Kasumi-1 (cell line): ENCODE data around the gene NAB2.

Experiments used
- DNase-seq, 2 experiments: peaks; one replicate each; lab custom pipeline; 2025; lab: John Stamatoyannopoulos, UW

The NAB2 gene

DNA sequence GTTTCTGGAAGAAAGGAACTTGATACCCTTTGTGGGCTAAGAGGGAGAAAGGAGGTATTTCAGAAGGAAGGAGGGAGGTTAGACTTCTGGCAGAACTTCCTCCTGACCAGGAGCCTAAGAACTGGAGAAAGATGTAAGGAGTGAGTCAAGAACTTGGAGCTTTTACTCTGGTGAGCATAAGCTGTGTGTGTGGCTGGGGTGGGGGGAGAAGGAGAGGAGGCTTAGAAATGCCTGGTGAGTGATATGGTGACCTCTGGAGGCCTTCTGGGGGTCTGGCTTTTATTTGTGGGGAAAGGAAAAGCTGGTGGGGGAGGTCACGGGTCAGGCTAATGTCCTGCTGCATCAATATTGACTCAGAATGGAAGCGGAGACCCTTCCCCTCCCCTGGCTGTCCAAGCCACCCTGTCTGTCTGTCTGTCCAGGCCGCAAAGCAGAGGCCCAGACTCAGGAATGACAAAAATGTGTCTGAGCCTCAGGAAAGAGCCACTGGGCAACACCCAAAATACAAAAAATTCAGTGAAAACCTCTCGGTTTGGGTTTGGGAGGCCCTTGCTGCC, 44.2 kb downstream of the NAB2 start:
- no peak for DNase-seq

DNA sequence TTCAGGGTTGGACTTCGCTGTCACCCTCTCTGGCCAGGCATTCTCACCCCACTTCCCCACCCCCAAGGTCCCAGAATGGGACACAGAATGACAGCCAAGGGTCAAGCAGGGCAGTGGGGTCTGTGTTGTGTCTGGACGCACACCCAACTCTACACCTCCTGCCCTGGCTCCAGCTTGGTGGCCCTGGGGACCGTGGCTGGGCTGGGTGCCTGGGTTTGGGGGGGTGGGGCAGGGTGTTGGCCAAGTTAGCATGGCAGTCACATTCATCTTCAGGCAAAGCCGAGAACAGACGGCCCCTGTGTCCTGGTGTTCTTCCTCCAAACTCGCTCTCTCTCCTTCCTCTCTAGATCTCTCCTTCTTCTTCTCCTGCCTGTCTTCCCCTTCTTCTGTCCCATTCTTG, 45.0 kb downstream of the NAB2 start:
- no peak for DNase-seq

DNA sequence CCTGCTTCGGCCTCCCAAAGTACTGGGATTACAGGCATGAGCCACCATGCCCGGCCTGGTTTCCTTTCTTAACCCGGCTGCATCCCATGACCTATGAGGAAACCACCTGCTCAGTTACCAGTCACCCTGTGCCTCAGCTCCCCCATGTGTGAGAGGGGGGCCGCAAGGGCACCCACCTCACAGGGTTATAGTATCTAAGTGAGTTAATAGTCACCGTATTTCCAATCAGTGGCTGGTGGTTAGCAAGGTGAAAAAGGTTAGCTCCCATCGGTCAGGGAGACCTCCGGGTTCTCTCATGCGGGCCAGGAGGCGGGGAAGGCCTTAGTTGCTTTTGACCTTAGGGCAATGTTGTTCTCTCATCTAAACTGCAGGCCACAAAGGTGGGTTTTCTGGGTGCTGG, 46.0 kb downstream of the NAB2 start:
- DNase-seq, result no peak

DNA sequence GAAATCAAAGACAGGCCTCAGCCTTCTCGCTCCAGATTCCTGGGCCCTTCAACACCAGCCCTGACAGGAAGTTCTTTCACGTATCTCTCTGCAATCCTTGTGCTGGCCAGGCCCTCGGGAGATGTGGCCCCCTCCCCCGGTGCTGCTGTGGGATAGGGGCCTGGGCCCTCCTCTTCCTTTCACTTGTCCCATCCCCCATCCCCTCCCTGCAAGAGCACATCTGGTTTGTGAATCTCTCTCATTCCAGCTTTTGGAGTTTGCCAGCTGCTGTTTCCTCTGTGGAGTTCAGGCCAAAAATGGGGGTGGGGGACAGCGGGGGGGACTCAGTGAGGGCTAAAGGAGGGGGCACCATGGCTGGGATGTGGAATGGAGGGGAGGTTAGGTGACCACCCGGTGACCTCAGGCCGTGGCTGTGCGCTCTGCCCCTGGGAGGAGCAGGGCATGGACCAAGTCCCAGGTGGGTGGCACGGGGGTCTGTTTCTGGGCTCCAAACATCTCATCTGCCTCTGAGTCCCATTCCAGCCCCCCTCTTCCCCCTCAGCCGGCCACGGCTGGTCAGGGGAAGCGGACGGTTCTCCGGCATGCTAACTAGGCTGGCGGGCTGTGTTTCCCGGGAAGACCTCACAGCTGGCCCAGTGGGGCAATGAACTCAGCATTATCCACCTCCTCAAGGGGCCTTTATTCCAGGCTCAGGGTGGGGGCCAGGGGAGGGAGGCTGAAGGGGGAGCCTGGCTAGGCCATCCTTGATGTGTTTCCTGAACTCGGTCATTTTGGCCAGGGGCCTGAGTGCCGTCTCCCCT, 46.8 kb downstream of the NAB2 start:
- no peak for DNase-seq

- no peak for DNase-seq
Measured at GRCh38 chr12:57138526-57139272, 49.8 kb downstream of the NAB2 start.

GRCh38 chr12:57139796-57140649, 51.1 kb downstream of the NAB2 start:
- DNase-seq, result no peak

GRCh38 chr12:57141249-57141648, 52.3 kb downstream of the NAB2 start:
- DNase-seq, result no peak

GRCh38 chr12:57142121-57142520, 53.2 kb downstream of the NAB2 start:
- DNase-seq, result no peak

DNA sequence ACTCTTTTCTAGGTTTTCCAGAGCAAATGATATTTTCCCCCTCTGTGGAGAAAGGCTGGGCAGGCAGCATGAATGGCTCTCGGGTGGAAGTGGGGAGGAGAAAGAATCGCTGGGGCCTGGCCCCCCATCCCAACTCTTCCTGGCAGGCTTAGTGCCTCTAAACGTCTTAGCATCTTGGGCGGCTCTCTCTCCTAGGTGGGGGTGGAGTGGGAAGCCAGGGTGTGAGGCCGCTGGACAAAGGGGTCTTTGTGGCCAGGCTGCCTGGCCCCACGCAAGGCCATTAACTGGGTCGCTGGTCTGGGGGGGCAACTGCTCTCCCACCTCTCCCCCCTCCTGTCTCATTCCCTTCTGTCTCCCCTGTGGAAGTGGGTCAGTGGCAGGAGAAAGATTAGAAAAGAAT, 53.8 kb downstream of the NAB2 start:
- DNase-seq, result no peak

DNA sequence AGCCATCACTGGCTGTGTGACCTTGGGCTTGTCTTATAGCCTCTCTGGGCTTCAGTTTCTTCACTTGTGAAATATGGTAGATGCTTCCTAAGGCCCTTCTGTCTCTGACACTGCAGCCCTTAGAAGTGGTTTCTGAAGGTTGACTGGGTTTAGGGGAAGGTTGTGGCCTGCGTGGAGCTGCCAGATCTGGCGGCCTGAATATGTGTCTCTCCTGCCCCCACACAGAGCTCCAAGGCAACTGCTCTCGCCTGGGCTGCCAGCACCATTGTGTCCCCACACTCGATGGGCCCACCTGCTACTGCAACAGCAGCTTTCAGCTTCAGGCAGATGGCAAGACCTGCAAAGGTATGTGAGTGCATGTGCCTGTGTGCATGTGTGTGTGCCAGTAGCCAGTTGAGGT, 54.5 kb downstream of the NAB2 start:
- no peak for DNase-seq
